AG04449 (cell line): Measurements from ENCODE around the gene SIT1.
A peak's percentile ranks its signal among the peaks of the same experiment; 100 is the strongest.

Experiments used
- CTCF ChIA-PET: fragments of 350-600 bp; formaldehyde crosslinking; extraction: SDS; loops from one replicate; lab custom pipeline; 2021; ENCODE audit warnings: antibody characterized with exemption; lab: Yijun Ruan, JAX
- POLR2A ChIA-PET: fragments of 400-600, 350-600 bp; formaldehyde crosslinking; extraction: SDS; loops from one replicate; lab custom pipeline; 2020; ENCODE audit warnings: antibody characterized with exemption, inconsistent platforms; lab: Yijun Ruan, JAX
- DNase-seq: peaks from one replicate; pipeline ENCODE4 v3.0.0-alpha.2; 2010; ENCODE audit warnings: low read depth, low spot score
- H3K4me3 ChIP-seq: 2 replicates; pipeline ENCODE4 v1.5.1; 2011; ENCODE audit warnings: low read depth, mild to moderate bottlenecking, control low read depth, low read length
- CTCF ChIP-seq: IDR thresholded peaks from one replicate; pipeline ENCODE4 v1.5.1; 2011; ENCODE audit warnings: mild to moderate bottlenecking, moderate library complexity, low read length, control low read depth, inconsistent platforms; ENCODE audit not compliant: insufficient read depth; ENCODE audit errors: missing control alignments

Gene SIT1

GRCh38 chr9:35689542-35690293 is 39.0 kb upstream of the SIT1 start, which contains the start of gene TPM2:
Gene TPM2 (minus strand): TSS chr9:35689925. CDS start chr9:35689817, 108 bp downstream.
- ChIA-PET CTCF (interaction anchor here (0.8 to 34.3 kb wide), 5 partner anchors 8 to 32 kb away, joined by 3 to 816 read pairs (median 28); partner anchors contain the start of genes ARHGEF39, CCDC107, CREB3 and RMRP), POLR2A (interaction anchor here (0.7 to 15.8 kb wide), 16 partner anchors 9 to 203 kb away, joined by 3 to 325 read pairs (median 6); partner anchors contain the start of genes ARHGEF39, CCDC107, CREB3 and RMRP)
- peak within 1 kb of the TSS; percentile 97 for H3K4me3 ChIP-seq
- no peak for DNase-seq
- no peak for TF ChIP-seq CTCF

- CTCF ChIA-PET: interaction anchor here (1.2 to 34.3 kb wide), 7 partner anchors 9 to 85 kb away, joined by 4 to 816 read pairs (median 24); partner anchors contain the start of genes CCDC107, CREB3, RMRP and TLN1
- TF ChIP-seq CTCF: no peak
- POLR2A ChIA-PET: interaction anchor here (0.6 to 15.8 kb wide), 16 partner anchors 8 to 123 kb away, joined by 3 to 325 read pairs (median 4); partner anchors contain the start of genes ARHGEF39, CCDC107, CREB3 and RMRP
These were observed 38.1 kb upstream of the SIT1 start for GRCh38 chr9:35688558-35689541.

GRCh38 chr9:35687972-35688557 is 37.3 kb upstream of the SIT1 start:
- peak overlapping the region; percentile 97 for H3K4me3 ChIP-seq
- POLR2A ChIA-PET: interaction anchor here (0.6 to 15.8 kb wide), 13 partner anchors 8 to 124 kb away, joined by 3 to 325 read pairs (median 6); partner anchors contain the start of genes ARHGEF39, CA9, CCDC107 and CREB3
- CTCF ChIA-PET: interaction anchor here (1.2 to 34.3 kb wide), 7 partner anchors 9 to 84 kb away, joined by 4 to 816 read pairs (median 24); partner anchors contain the start of genes CCDC107, CREB3, RMRP and TLN1
- no peak for DNase-seq
- no peak for TF ChIP-seq CTCF

More at GRCh38 chr9:35688558-35689541, 38.1 kb upstream of the SIT1 start:
- H3K4me3 ChIP-seq: peak overlapping the region; percentile 97
- no peak for DNase-seq

GRCh38 chr9:35687306-35687705 is 36.6 kb upstream of the SIT1 start:
- DNase-seq: no peak
- peak overlapping the region; percentile 97 for H3K4me3 ChIP-seq
- CTCF ChIA-PET: interaction anchor here (1.2 to 34.3 kb wide), 6 partner anchors 10 to 84 kb away, joined by 5 to 816 read pairs (median 26); partner anchors contain the start of genes CCDC107, CREB3, RMRP and TLN1
- POLR2A ChIA-PET: interaction anchor here (0.7 to 15.8 kb wide), 10 partner anchors 7 to 72 kb away, joined by 3 to 325 read pairs (median 20); partner anchors contain the start of genes ARHGEF39, CA9, CCDC107 and CREB3
- no peak for TF ChIP-seq CTCF
